ENCODE results near the gene TIGD2. TPM values are rescaled to one million over a fixed set of nuclear protein-coding genes. Genes with fewer than 3 reads are reported as not detected.

Gene TIGD2
- total and polyA plus RNA-seq, 2 of the 13 experiments (the other 11 are each of a cell fraction or from before 2014, with no cell fraction given), result 3.1 to 15.5 TPM

GRCh38 chr4:89111833-89112563 is 665 bp downstream of the TIGD2 start (continued):
- no peak for TF ChIP-seq ATAD3A (CRISPR knock-in tag; IDR thresholded peaks at IDR 0.05)
- TF ChIP-seq ZFP1 (CRISPR knock-in tag; IDR thresholded peaks at IDR 0.05), result peak; percentile 72
- TF ChIP-seq ZBTB39 (CRISPR knock-in tag; IDR thresholded peaks at IDR 0.05), result 0 out of 2 replicates have a peak, but pooled peaks have one; percentile 11
- TF ChIP-seq MIXL1 (CRISPR knock-in tag; IDR thresholded peaks at IDR 0.05), result peak; percentile 71
- no peak for TF ChIP-seq ZNF577 (CRISPR knock-in tag; IDR thresholded peaks at IDR 0.05; ENCODE audit: borderline replicate concordance, low read depth)
- peak; percentile 36; the same call in 1 of the 2 replicates for TF ChIP-seq FUBP1 (CRISPR knock-in tag; IDR thresholded peaks at IDR 0.05; ENCODE audit: borderline replicate concordance)
- 0 out of 2 replicates have a peak, but pooled peaks have one; percentile 5 for TF ChIP-seq ZNF672 (CRISPR knock-in tag; IDR thresholded peaks at IDR 0.05)
- TF ChIP-seq SETDB1 (CRISPR knock-in tag; IDR thresholded peaks at IDR 0.05; ENCODE audit: borderline replicate concordance), result no peak
- TF ChIP-seq RAD51 (IDR thresholded peaks at IDR 0.05; ENCODE audit: borderline replicate concordance), result no peak
- TF ChIP-seq ZNF746 (CRISPR knock-in tag; IDR thresholded peaks at IDR 0.05), result no peak
- TF ChIP-seq ZNF180 (CRISPR knock-in tag; IDR thresholded peaks at IDR 0.05; ENCODE audit: borderline replicate concordance, low read depth), result no peak
- peak; percentile 78; the same call in 1 of the 2 replicates for TF ChIP-seq SNAPC4 (CRISPR knock-in tag; IDR thresholded peaks at IDR 0.05)
- no peak for TF ChIP-seq CREBL2 (CRISPR knock-in tag; IDR thresholded peaks at IDR 0.05; ENCODE audit: borderline replicate concordance)
- TF ChIP-seq RERE (CRISPR knock-in tag; IDR thresholded peaks at IDR 0.05; ENCODE audit: low read depth), result peak; percentile 80

Measured in HepG2 (cell line).